ENCODE results near the gene RPS15. TPM values are rescaled to one million over a fixed set of nuclear protein-coding genes. Genes with fewer than 3 reads are reported as not detected.

RPS15 gene
- total RNA-seq, 1 donor from 2014 or later: 585 TPM

- DNase-seq: peak; percentile 35
These were observed 15.5 kb downstream of the RPS15 start for GRCh38 chr19:1453525-1454364.

GRCh38 chr19:1455002-1455335, 16.8 kb downstream of the RPS15 start:
- no peak for DNase-seq

GRCh38 chr19:1455336-1456120, 17.3 kb downstream of the RPS15 start:
- DNase-seq: peak; percentile 41

GRCh38 chr19:1456121-1456900, 18.1 kb downstream of the RPS15 start:
- no peak for DNase-seq

- DNase-seq: no peak
These were observed 19.0 kb downstream of the RPS15 start for GRCh38 chr19:1457031-1457739.

GRCh38 chr19:1457892-1458291, 19.7 kb downstream of the RPS15 start:
- no peak for DNase-seq

- no peak for DNase-seq
These were observed 21.3 kb downstream of the RPS15 start for GRCh38 chr19:1459479-1459878.

- no peak for DNase-seq
These were observed 22.1 kb downstream of the RPS15 start for GRCh38 chr19:1460033-1460995.

GRCh38 chr19:1461862-1462261, 23.7 kb downstream of the RPS15 start:
- DNase-seq: no peak

- peak; percentile 58 for DNase-seq
These were observed 27.2 kb downstream of the RPS15 start for GRCh38 chr19:1465191-1466016.

GRCh38 chr19:1466018-1466460, 27.8 kb downstream of the RPS15 start:
- DNase-seq: no peak

GRCh38 chr19:1466461-1467214, 28.4 kb downstream of the RPS15 start:
- DNase-seq: no peak

- DNase-seq: no peak
These were observed 29.0 kb downstream of the RPS15 start for GRCh38 chr19:1467215-1467489.

GRCh38 chr19:1467490-1468273, 29.5 kb downstream of the RPS15 start:
- DNase-seq: no peak

GRCh38 chr19:1468274-1468820, 30.2 kb downstream of the RPS15 start:
- no peak for DNase-seq

GRCh38 chr19:1468821-1469254, 30.6 kb downstream of the RPS15 start:
- no peak for DNase-seq

- no peak for DNase-seq
These were observed 31.3 kb downstream of the RPS15 start for GRCh38 chr19:1469255-1470054.

- DNase-seq: no peak
These were observed 31.8 kb downstream of the RPS15 start for GRCh38 chr19:1470055-1470304.
